ENCODE results near the gene SAFB.

DNA sequence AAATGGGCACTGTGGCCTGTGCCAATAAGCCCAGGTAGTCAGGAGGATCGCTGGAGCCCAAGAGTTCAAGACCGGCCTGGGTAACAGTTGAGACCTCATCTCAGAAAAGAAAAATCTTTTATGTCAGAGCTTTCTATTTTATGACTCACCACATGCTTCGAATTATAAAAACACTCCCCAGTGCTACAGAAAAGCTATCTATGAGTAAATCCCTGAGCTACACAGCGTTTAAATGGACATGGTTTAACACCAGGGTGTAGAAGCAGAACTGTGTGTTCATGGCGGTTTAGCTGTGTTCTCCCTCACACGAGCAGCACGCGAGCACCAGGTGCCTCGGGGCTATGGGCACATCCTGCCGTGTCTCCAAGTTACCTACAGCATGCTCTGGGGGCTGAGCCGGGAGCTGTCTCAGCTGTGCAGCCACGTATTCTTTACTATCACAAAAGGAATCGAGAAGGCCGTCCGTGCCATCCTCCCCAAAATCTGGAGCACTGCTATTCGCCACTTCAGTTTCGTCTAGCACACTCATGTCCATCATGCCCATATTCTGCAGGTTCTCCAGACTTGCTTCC is 7.0 kb upstream of the SAFB start:
- TF ChIP-seq POLR2A (IDR thresholded peaks at IDR 0.05), result no peak
- TF ChIP-seq CTCF (IDR thresholded peaks at IDR 0.05), result no peak
